Neural cell (in vitro differentiated cells): Measurements from ENCODE around the gene RRBP1. TPM values are rescaled to one million over a fixed set of nuclear protein-coding genes. Genes with fewer than 3 reads are reported as not detected.

Experiments used
- H2AFZ ChIP-seq: fragments of 200-600, 300-800 bp; sonication (generic), shearing (Covaris generic); 2 replicates; pipeline ENCODE4 v1.6.0; 2014; ENCODE audit warnings: low read depth, mild to moderate bottlenecking, antibody characterized with exemption, low read length, moderate library complexity
- H3F3A ChIP-seq: fragments of 200-600 bp; shearing (Covaris generic); 2 replicates; pipeline ENCODE4 v1.6.1; 2016; ENCODE audit warnings: mild to moderate bottlenecking, moderate library complexity, mixed read lengths, antibody characterized with exemption, low read length; ENCODE audit not compliant: insufficient read depth, poor library complexity, severe bottlenecking
- H3K27ac ChIP-seq: fragments of 200-600, 300-800 bp; sonication (generic), shearing (Covaris generic); 2 replicates; pipeline ENCODE4 v1.5.1; 2014; ENCODE audit warnings: mild to moderate bottlenecking, low read length, moderate library complexity
- H3K27me3 ChIP-seq: fragments of 300-800, 200-600 bp; sonication (generic), shearing (Covaris generic); 2 replicates; pipeline ENCODE4 v1.6.0; 2014; ENCODE audit warnings: mild to moderate bottlenecking, low read depth, low read length, moderate library complexity; ENCODE audit not compliant: insufficient read depth
- H3K36me3 ChIP-seq: fragments of 300-800, 200-600 bp; sonication (generic), shearing (Covaris generic); 2 replicates; pipeline ENCODE4 v1.5.1; 2014; ENCODE audit warnings: mild to moderate bottlenecking, antibody characterized with exemption, low read length, moderate library complexity; ENCODE audit not compliant: insufficient read depth
- H3K4me2 ChIP-seq: fragments of 300-800, 200-600 bp; sonication (generic), shearing (Covaris generic); 2 replicates; pipeline ENCODE4 v1.6.0; 2014; ENCODE audit warnings: mild to moderate bottlenecking, low read length
- H3K4me3 ChIP-seq: fragments of 300-800, 200-600 bp; sonication (generic), shearing (Covaris generic); 2 replicates; pipeline ENCODE4 v1.5.1; 2014; ENCODE audit warnings: mild to moderate bottlenecking, low read length, moderate library complexity
- H3K79me2 ChIP-seq: fragments of 200-600 bp; shearing (Covaris generic); replicated peaks from 2 replicates; pipeline ENCODE4 v1.6.0; 2014; ENCODE audit warnings: mild to moderate bottlenecking, low read length, moderate library complexity; ENCODE audit not compliant: insufficient read depth
- H3K9ac ChIP-seq: fragments of 300-800, 200-600 bp; sonication (generic), shearing (Covaris generic); 2 replicates; pipeline ENCODE4 v1.6.1; 2016; ENCODE audit warnings: mild to moderate bottlenecking, low read length, mixed read lengths
- H3K9me2 ChIP-seq: fragments of 200-600 bp; shearing (Covaris generic); 2 replicates; pipeline ENCODE4 v1.6.1; 2016; ENCODE audit warnings: mild to moderate bottlenecking, low read length, mixed read lengths; ENCODE audit not compliant: insufficient read depth
- H3K9me3 ChIP-seq: fragments of 200-600, 300-800 bp; sonication (generic), shearing (Covaris generic); 2 replicates; pipeline ENCODE4 v1.6.1; 2016; ENCODE audit warnings: mild to moderate bottlenecking, mixed run types, low read length, moderate library complexity, mixed read lengths
- H4K20me1 ChIP-seq: fragments of 200-600 bp; shearing (Covaris generic); 2 replicates; pipeline ENCODE4 v1.6.1; 2016; ENCODE audit warnings: mild to moderate bottlenecking, mixed run types; ENCODE audit not compliant: insufficient read depth
- EP300 ChIP-seq: fragments of 450-650 bp; conservative IDR thresholded peaks from 2 replicates; pipeline ENCODE4 v1.6.1; 2014; ENCODE audit warnings: antibody characterized with exemption, mild to moderate bottlenecking, moderate library complexity; ENCODE audit not compliant: poor library complexity, severe bottlenecking
- EZH2 ChIP-seq: fragments of 200-600, 300-800 bp; shearing (Covaris generic), sonication (generic); IDR thresholded peaks from 2 replicates; pipeline ENCODE4 v1.6.1; 2014; ENCODE audit warnings: antibody characterized with exemption, low read length, borderline replicate concordance, mild to moderate bottlenecking; ENCODE audit not compliant: insufficient read depth, poor library complexity, severe bottlenecking
- MXI1 ChIP-seq: fragments of 450-650 bp; conservative IDR thresholded peaks from 2 replicates; pipeline ENCODE4 v1.6.1; 2014; ENCODE audit warnings: antibody characterized with exemption, mild to moderate bottlenecking; ENCODE audit not compliant: poor library complexity, severe bottlenecking
- POLR2AphosphoS5 ChIP-seq: IDR thresholded peaks from 2 replicates; pipeline ENCODE4 v1.6.1; 2012
- RAD21 ChIP-seq: fragments of 450-650 bp; conservative IDR thresholded peaks from 2 replicates; pipeline ENCODE4 v1.6.1; 2014; ENCODE audit warnings: antibody characterized with exemption, mild to moderate bottlenecking, moderate library complexity
- SMC3 ChIP-seq: fragments of 450-650 bp; conservative IDR thresholded peaks from 2 replicates; pipeline ENCODE4 v1.6.1; 2014; ENCODE audit warnings: antibody characterized with exemption, mild to moderate bottlenecking, moderate library complexity; ENCODE audit not compliant: poor library complexity
- TAF1 ChIP-seq: IDR thresholded peaks from 2 replicates; pipeline ENCODE4 v1.6.1; 2012; ENCODE audit warnings: low read depth
- polyA plus RNA-seq: library from polyadenylated mRNA; depleted of rRNA; stranded (reverse); fragments of >200 nt; gene quantifications from 2 replicates; pipeline ENCODE4 v1.2.3, GENCODE V29; 2014
- TF ChIP-seq, protein P1 (sequence below): fragments of 450-650 bp; IDR thresholded peaks from 2 replicates; pipeline ENCODE4 v1.5.1; 2014; ENCODE audit warnings: antibody characterized with exemption, mild to moderate bottlenecking, moderate library complexity; ENCODE audit not compliant: poor library complexity, severe bottlenecking
- TF ChIP-seq, protein P2 (sequence below): IDR thresholded peaks from 2 replicates; pipeline ENCODE4 v1.6.1; 2012; ENCODE audit warnings: borderline replicate concordance

Gene RRBP1
- polyA plus RNA-seq, 1 donor from 2014 or later = 2.2 TPM

DNA sequence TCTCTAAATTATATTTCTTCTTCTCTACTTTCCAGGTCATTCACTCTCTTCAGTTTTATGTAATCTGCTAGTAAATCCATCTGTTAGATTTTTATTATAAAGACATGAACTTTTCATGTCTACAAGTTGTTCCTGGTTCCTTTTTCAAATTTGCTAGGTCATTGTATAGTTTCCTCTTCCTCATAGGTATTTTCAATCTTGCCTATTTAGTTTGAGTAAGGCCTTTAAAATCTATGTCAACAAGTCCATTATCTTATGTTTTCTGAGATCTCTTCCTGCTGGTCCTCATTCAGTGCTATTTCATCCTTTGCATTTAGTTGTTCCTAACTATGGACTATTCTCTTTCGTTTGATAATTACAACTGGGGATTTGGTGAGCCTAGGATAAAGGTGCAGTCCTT is 11.0 kb downstream of the RRBP1 start:
- H3K27me3 ChIP-seq = no peaks in the 10 kb centered on the region
- H3K9me3 ChIP-seq = no peaks in the 10 kb centered on the region
- H3K4me2 ChIP-seq = no peak overlapping the region
- no peaks in the 10 kb centered on the region for H3K79me2 ChIP-seq
- H3K4me3 ChIP-seq = no peak overlapping the region
- no peak overlapping the region for H3K27ac ChIP-seq
- H3K9me2 ChIP-seq = no peaks in the 10 kb centered on the region
- H3K36me3 ChIP-seq = no peaks in the 10 kb centered on the region
- no peaks in the 10 kb centered on the region for H4K20me1 ChIP-seq
- H3K9ac ChIP-seq = no peak overlapping the region
- H2AFZ ChIP-seq = no peak overlapping the region
- TF ChIP-seq MXI1 (no peak), EP300 (no peak), RAD21 (no peak), SMC3 (no peak), POLR2AphosphoS5 (no peak), EZH2 (no peak), TAF1 (no peak)
- TF ChIP-seq, protein P1, sequence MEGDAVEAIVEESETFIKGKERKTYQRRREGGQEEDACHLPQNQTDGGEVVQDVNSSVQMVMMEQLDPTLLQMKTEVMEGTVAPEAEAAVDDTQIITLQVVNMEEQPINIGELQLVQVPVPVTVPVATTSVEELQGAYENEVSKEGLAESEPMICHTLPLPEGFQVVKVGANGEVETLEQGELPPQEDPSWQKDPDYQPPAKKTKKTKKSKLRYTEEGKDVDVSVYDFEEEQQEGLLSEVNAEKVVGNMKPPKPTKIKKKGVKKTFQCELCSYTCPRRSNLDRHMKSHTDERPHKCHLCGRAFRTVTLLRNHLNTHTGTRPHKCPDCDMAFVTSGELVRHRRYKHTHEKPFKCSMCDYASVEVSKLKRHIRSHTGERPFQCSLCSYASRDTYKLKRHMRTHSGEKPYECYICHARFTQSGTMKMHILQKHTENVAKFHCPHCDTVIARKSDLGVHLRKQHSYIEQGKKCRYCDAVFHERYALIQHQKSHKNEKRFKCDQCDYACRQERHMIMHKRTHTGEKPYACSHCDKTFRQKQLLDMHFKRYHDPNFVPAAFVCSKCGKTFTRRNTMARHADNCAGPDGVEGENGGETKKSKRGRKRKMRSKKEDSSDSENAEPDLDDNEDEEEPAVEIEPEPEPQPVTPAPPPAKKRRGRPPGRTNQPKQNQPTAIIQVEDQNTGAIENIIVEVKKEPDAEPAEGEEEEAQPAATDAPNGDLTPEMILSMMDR = no peak
- TF ChIP-seq, protein P2, sequence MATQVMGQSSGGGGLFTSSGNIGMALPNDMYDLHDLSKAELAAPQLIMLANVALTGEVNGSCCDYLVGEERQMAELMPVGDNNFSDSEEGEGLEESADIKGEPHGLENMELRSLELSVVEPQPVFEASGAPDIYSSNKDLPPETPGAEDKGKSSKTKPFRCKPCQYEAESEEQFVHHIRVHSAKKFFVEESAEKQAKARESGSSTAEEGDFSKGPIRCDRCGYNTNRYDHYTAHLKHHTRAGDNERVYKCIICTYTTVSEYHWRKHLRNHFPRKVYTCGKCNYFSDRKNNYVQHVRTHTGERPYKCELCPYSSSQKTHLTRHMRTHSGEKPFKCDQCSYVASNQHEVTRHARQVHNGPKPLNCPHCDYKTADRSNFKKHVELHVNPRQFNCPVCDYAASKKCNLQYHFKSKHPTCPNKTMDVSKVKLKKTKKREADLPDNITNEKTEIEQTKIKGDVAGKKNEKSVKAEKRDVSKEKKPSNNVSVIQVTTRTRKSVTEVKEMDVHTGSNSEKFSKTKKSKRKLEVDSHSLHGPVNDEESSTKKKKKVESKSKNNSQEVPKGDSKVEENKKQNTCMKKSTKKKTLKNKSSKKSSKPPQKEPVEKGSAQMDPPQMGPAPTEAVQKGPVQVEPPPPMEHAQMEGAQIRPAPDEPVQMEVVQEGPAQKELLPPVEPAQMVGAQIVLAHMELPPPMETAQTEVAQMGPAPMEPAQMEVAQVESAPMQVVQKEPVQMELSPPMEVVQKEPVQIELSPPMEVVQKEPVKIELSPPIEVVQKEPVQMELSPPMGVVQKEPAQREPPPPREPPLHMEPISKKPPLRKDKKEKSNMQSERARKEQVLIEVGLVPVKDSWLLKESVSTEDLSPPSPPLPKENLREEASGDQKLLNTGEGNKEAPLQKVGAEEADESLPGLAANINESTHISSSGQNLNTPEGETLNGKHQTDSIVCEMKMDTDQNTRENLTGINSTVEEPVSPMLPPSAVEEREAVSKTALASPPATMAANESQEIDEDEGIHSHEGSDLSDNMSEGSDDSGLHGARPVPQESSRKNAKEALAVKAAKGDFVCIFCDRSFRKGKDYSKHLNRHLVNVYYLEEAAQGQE = no peak
- H3F3A ChIP-seq = no peaks in the 10 kb centered on the region

DNA sequence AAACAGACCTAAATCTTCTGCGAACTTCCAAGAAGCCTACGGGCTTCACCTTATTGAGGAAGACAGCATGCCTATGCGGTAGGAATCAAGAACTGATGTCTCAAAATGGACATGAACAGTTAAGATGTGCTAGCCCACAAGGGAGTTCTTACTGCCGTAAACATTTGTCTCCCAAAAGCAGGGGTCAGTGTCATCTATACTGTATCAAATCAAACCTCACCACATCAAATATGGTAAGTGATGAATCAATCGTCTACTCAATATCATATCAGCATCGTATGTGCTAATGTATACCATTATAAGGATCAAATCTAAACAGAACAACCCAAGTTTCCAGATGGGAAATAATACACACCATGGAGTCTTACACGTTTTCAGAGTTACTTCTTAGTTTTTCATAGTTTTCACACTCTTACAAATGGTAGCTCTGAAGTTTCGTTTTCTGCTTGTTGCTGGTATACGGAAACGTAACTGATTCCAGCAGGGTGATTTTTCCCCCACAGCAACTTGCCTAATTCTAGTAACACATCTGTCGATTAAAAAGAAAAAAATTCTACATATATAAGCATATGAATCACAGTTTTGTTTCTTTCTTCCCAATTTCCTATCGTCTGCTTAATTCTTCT is 12.6 kb downstream of the RRBP1 start:
- Histone ChIP-seq H3K27ac (no peak overlapping the region), H2AFZ (no peak overlapping the region), H3F3A (no peaks in the 10 kb centered on the region), H3K9me3 (no peaks in the 10 kb centered on the region), H3K4me3 (no peak overlapping the region), H3K4me2 (no peak overlapping the region), H4K20me1 (no peaks in the 10 kb centered on the region), H3K9ac (no peak overlapping the region), H3K79me2 (no peaks in the 10 kb centered on the region), H3K36me3 (no peaks in the 10 kb centered on the region), H3K27me3 (no peaks in the 10 kb centered on the region), H3K9me2 (no peaks in the 10 kb centered on the region)
- TF ChIP-seq RAD21 (no peak), TAF1 (no peak)
- TF ChIP-seq, protein P2 = no peak
